H9 (cell line): Measurements from ENCODE around the gene PLA2G4D. TPM values are rescaled to one million over a fixed set of nuclear protein-coding genes. Genes with fewer than 3 reads are reported as not detected.

Source experiments
- DNase-seq: peaks from one replicate; pipeline ENCODE4 v3.0.0-alpha.2; 2017
- H2AFZ ChIP-seq: one replicate; pipeline ENCODE4 v1.6.1; 2013; ENCODE audit warnings: mild to moderate bottlenecking, low read length, control low read depth, moderate library complexity
- H2AK5ac ChIP-seq: 2 replicates; pipeline ENCODE4 v1.6.1; 2013; ENCODE audit warnings: low read length, control low read depth, mixed read lengths; ENCODE audit not compliant: insufficient read length
- H2BK120ac ChIP-seq: one replicate; pipeline ENCODE4 v1.6.1; 2013; ENCODE audit warnings: low read depth, mild to moderate bottlenecking, low read length, control low read depth, inconsistent platforms; ENCODE audit not compliant: poor library complexity, severe bottlenecking
- H2BK12ac ChIP-seq: 2 replicates; pipeline ENCODE4 v1.6.1; 2013; ENCODE audit warnings: low read length, control low read depth, mixed read lengths, low read depth; ENCODE audit not compliant: insufficient read length
- H2BK15ac ChIP-seq: 2 replicates; pipeline ENCODE4 v1.6.1; 2013; ENCODE audit warnings: low read depth, low read length, control low read depth
- H2BK20ac ChIP-seq: one replicate; pipeline ENCODE4 v1.6.1; 2013; ENCODE audit warnings: low read depth, mild to moderate bottlenecking, low read length, control low read depth, inconsistent platforms; ENCODE audit not compliant: poor library complexity, severe bottlenecking
- H2BK5ac ChIP-seq: 2 replicates; pipeline ENCODE4 v1.6.1; 2013; ENCODE audit warnings: low read length, control low read depth, mixed read lengths; ENCODE audit not compliant: insufficient read length
- H3K14ac ChIP-seq: 2 replicates; pipeline ENCODE4 v1.6.1; 2013; ENCODE audit warnings: low read length, control low read depth; ENCODE audit not compliant: insufficient read depth
- H3K18ac ChIP-seq: 2 replicates; pipeline ENCODE4 v1.6.1; 2013; ENCODE audit warnings: low read depth, mild to moderate bottlenecking, mixed read lengths, low read length, control low read depth; ENCODE audit not compliant: insufficient read length
- H3K23ac ChIP-seq: 2 replicates; pipeline ENCODE4 v1.6.1; 2013; ENCODE audit warnings: low read length, control low read depth, mixed read lengths, low read depth; ENCODE audit not compliant: insufficient read length
- H3K23me2 ChIP-seq: 2 replicates; pipeline ENCODE4 v1.6.1; 2013; ENCODE audit warnings: low read depth, mild to moderate bottlenecking, mixed read lengths, low read length, control low read depth; ENCODE audit not compliant: insufficient read length, poor library complexity, severe bottlenecking
- H3K27ac ChIP-seq: 2 replicates; pipeline ENCODE4 v1.5.1; 2013; ENCODE audit warnings: low read length, control low read depth, mixed read lengths, low read depth; ENCODE audit not compliant: insufficient read length
- H3K27me3 ChIP-seq: 2 replicates; pipeline ENCODE4 v1.6.1; 2013; ENCODE audit warnings: low read length, control low read depth, inconsistent platforms; ENCODE audit not compliant: insufficient read depth
- H3K4ac ChIP-seq: 2 replicates; pipeline ENCODE4 v1.6.1; 2013; ENCODE audit warnings: low read depth, mild to moderate bottlenecking, control low read depth, inconsistent platforms, low read length, moderate library complexity
- H3K4me1 ChIP-seq: 2 replicates; pipeline ENCODE4 v1.6.1; 2013; ENCODE audit warnings: low read length, control low read depth, inconsistent platforms; ENCODE audit not compliant: insufficient read depth
- H3K4me2 ChIP-seq: 2 replicates; pipeline ENCODE4 v1.6.1; 2013; ENCODE audit warnings: low read length, control low read depth, mixed read lengths; ENCODE audit not compliant: insufficient read length, insufficient read depth
- H3K56ac ChIP-seq: 2 replicates; pipeline ENCODE4 v1.6.1; 2013; ENCODE audit warnings: low read depth, mild to moderate bottlenecking, mixed read lengths, low read length, control low read depth; ENCODE audit not compliant: insufficient read length
- H3K79me1 ChIP-seq: 2 replicates; pipeline ENCODE4 v1.6.1; 2013; ENCODE audit warnings: low read depth, mild to moderate bottlenecking, moderate library complexity, low read length, control low read depth, inconsistent platforms; ENCODE audit not compliant: insufficient read depth, poor library complexity, severe bottlenecking
- H3K79me2 ChIP-seq: 2 replicates; pipeline ENCODE4 v1.6.1; 2013; ENCODE audit warnings: low read length, control low read depth, inconsistent platforms; ENCODE audit not compliant: insufficient read depth
- H3K9ac ChIP-seq: 2 replicates; pipeline ENCODE4 v1.6.1; 2013; ENCODE audit warnings: low read length, control low read depth, mixed read lengths; ENCODE audit not compliant: insufficient read length; ENCODE audit errors: extremely low read depth
- H3K9me3 ChIP-seq: one replicate; pipeline ENCODE4 v1.6.1; 2013; ENCODE audit warnings: low read depth, low read length, inconsistent platforms; ENCODE audit not compliant: control insufficient read depth
- H3T11ph ChIP-seq: one replicate; pipeline ENCODE4 v1.6.1; 2013; ENCODE audit warnings: mild to moderate bottlenecking, low read length, control low read depth, inconsistent platforms
- H4K20me1 ChIP-seq: one replicate; pipeline ENCODE4 v1.6.1; 2013; ENCODE audit not compliant: control insufficient read depth, insufficient read length, insufficient read depth
- H4K5ac ChIP-seq: 2 replicates; pipeline ENCODE4 v1.6.1; 2013; ENCODE audit warnings: low read depth, mild to moderate bottlenecking, mixed read lengths, low read length, control low read depth; ENCODE audit not compliant: insufficient read length
- H4K8ac ChIP-seq: replicated peaks from 2 replicates; pipeline ENCODE4 v1.6.1; 2013; ENCODE audit warnings: low read length, control low read depth, mixed read lengths, low read depth; ENCODE audit not compliant: insufficient read length
- H4K91ac ChIP-seq: 2 replicates; pipeline ENCODE4 v1.6.1; 2013; ENCODE audit warnings: low read depth, mild to moderate bottlenecking, moderate library complexity, mixed read lengths, low read length, control low read depth; ENCODE audit not compliant: insufficient read length
- H3K27ac Mint-ChIP-seq, 3 experiments: 2 replicates in 2 of 3; 3 replicates in 1 of 3; pipeline ENCODE4 v1.8.0; 2020 to 2021; ENCODE audit warnings: mixed read lengths in 3 of 3, mild to moderate bottlenecking in 1 of 3, moderate library complexity in 1 of 3
- H3K27me3 Mint-ChIP-seq: 2 replicates; pipeline ENCODE4 v1.8.0; 2021; ENCODE audit warnings: low read depth, mild to moderate bottlenecking, moderate library complexity, mixed read lengths
- H3K36me3 Mint-ChIP-seq, 3 experiments: 2 replicates in 2 of 3; 3 replicates in 1 of 3; pipeline ENCODE4 v1.8.0; 2020 to 2021; ENCODE audit warnings: low read depth in 3 of 3, mixed read lengths in 3 of 3; ENCODE audit not compliant: insufficient read depth in 1 of 3
- H3K4me1 Mint-ChIP-seq, 2 experiments: 2 replicates each; pipeline ENCODE4 v1.8.0; 2020; ENCODE audit warnings: mixed read lengths in 2 of 2
- H3K4me3 Mint-ChIP-seq, 2 experiments: 2 replicates in 1 of 2; 3 replicates in 1 of 2; pipeline ENCODE4 v1.8.0; 2020 to 2021; ENCODE audit warnings: mild to moderate bottlenecking in 2 of 2, mixed read lengths in 2 of 2, moderate library complexity in 1 of 2
- H3K9me3 Mint-ChIP-seq, 2 experiments: 2 replicates in 1 of 2; 3 replicates in 1 of 2; pipeline ENCODE4 v1.8.0; 2020; ENCODE audit warnings: mild to moderate bottlenecking in 2 of 2, mixed read lengths in 2 of 2, moderate library complexity in 1 of 2
- WGBS: extraction: QIAGEN DNeasy Blood & Tissue Kit; methylation state at CpG from one replicate; pipeline ENCODE4 v1.1.7; 2013; ENCODE audit warnings: missing lambda C conversion rate, low lambda C conversion rate, mixed read lengths; ENCODE audit not compliant: insufficient read length; ENCODE audit errors: extremely low coverage; 5-methylcytosine and 5-hydroxymethylcytosine counted together
- total RNA-seq: library from RNA; stranded (reverse); gene quantifications from 2 replicates; pipeline ENCODE4 v1.2.1, GENCODE V29; 2021
- TF ChIP-seq, protein P1 (sequence below): fragments of 200-600 bp; sonication (generic); conservative IDR thresholded peaks from 3 replicates; pipeline ENCODE4 v1.8.0; 2021; ENCODE audit warnings: antibody characterized with exemption, mild to moderate bottlenecking

The PLA2G4D gene
- total RNA-seq, 1 experiment from 2014 or later: 0.33 TPM

DNA sequence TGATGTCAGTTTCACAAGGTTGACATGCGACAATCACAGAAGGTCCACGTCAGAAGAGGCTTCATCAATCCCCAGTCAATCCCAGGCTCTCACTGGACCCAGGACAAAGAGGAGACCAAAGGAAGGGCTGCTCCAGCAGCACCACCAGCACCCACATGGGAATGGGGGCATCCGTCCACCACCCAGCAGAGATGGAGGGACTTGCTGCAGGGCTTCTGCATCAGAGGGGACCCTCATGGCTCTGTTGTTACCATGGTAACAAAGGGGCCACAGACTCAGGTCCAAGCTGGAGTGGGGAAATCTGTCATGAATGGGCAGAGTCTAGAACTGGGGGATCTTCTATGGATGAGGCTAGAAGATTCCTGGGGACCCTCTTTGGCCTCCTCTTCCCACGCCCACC is 49.0 kb upstream of the PLA2G4D start:
- H3K9me3 Mint-ChIP-seq: peaks cover 9 to 11% of the 10 kb centered on the region in 2 experiments

More for the DNA sequence above, 49.0 kb upstream of the PLA2G4D start:
- Histone ChIP-seq H3K27ac (no peak overlapping the region), H4K5ac (no peak overlapping the region), H3K23ac (no peak overlapping the region), H3T11ph (no peak overlapping the region), H3K56ac (no peak overlapping the region), H3K4ac (no peak overlapping the region), H4K91ac (no peak overlapping the region), H3K4me1 (no peaks in the 10 kb centered on the region), H3K9ac (no peak overlapping the region), H2BK20ac (no peak overlapping the region), H4K8ac (no peak overlapping the region), H3K4me2 (no peak overlapping the region), H3K79me1 (no peaks in the 10 kb centered on the region), H2AK5ac (no peak overlapping the region), H4K20me1 (no peaks in the 10 kb centered on the region), H2AFZ (no peak overlapping the region), H2BK5ac (no peak overlapping the region), H2BK15ac (no peak overlapping the region), H2BK120ac (no peak overlapping the region), H3K23me2 (no peaks in the 10 kb centered on the region), H2BK12ac (no peak overlapping the region), H3K14ac (no peak overlapping the region), H3K9me3 (no peaks in the 10 kb centered on the region), H3K18ac (no peak overlapping the region), H3K79me2 (no peaks in the 10 kb centered on the region), H3K27me3 (no peaks in the 10 kb centered on the region)
- Mint-ChIP-seq H3K27me3 (peaks cover 5% of the 10 kb centered on the region; the same call in 1 of the 2 replicates), H3K4me1 (peaks cover 2 to 5% of the 10 kb centered on the region in 2 experiments; a peak in 1 of 4 replicates), H3K36me3 (peaks cover 0 to 2% (median 0%) of the 10 kb centered on the region in 3 experiments; a peak in 1 of 7 replicates), H3K4me3 (no peak overlapping the region; a peak in 1 of 5 replicates), H3K27ac (peak overlapping the region in 1 of 3 experiments; percentile 49; a peak in 1 of 7 replicates)
- no CpG with 5 or more reads among the region's 4 CpGs for WGBS
- TF ChIP-seq, protein P1, sequence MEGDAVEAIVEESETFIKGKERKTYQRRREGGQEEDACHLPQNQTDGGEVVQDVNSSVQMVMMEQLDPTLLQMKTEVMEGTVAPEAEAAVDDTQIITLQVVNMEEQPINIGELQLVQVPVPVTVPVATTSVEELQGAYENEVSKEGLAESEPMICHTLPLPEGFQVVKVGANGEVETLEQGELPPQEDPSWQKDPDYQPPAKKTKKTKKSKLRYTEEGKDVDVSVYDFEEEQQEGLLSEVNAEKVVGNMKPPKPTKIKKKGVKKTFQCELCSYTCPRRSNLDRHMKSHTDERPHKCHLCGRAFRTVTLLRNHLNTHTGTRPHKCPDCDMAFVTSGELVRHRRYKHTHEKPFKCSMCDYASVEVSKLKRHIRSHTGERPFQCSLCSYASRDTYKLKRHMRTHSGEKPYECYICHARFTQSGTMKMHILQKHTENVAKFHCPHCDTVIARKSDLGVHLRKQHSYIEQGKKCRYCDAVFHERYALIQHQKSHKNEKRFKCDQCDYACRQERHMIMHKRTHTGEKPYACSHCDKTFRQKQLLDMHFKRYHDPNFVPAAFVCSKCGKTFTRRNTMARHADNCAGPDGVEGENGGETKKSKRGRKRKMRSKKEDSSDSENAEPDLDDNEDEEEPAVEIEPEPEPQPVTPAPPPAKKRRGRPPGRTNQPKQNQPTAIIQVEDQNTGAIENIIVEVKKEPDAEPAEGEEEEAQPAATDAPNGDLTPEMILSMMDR: no peak
- peak; percentile 16 for DNase-seq
